ENCODE measurements around the gene TEPSIN. TPM values are rescaled to one million over a fixed set of nuclear protein-coding genes. Genes with fewer than 3 reads are reported as not detected.

Gene TEPSIN, protein sequence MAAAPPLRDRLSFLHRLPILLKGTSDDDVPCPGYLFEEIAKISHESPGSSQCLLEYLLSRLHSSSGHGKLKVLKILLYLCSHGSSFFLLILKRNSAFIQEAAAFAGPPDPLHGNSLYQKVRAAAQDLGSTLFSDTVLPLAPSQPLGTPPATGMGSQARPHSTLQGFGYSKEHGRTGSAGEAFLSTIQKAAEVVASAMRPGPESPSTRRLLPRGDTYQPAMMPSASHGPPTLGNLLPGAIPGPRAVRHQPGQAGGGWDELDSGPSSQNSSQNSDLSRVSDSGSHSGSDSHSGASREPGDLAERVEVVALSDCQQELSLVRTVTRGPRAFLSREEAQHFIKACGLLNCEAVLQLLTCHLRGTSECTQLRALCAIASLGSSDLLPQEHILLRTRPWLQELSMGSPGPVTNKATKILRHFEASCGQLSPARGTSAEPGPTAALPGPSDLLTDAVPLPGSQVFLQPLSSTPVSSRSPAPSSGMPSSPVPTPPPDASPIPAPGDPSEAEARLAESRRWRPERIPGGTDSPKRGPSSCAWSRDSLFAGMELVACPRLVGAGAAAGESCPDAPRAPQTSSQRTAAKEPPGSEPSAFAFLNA
- total RNA-seq (10 to 100 TPM; 55.4 to 83.0 TPM), polyA plus RNA-seq (ENCODE audit: insufficient read depth, low read depth, low replicate concordance) (32.0 TPM)
- long read RNA-seq, donor 1, partial matches to known transcripts = 0 of 2 reads
- long read RNA-seq, donor 1, other reads (novel, unspliced or antisense) = 0 of 2 reads
- long read RNA-seq, donor 2, partial matches to known transcripts = 0 of 2 reads
- long read RNA-seq, donor 2, other reads (novel, unspliced or antisense) = 0 of 2 reads

DNA sequence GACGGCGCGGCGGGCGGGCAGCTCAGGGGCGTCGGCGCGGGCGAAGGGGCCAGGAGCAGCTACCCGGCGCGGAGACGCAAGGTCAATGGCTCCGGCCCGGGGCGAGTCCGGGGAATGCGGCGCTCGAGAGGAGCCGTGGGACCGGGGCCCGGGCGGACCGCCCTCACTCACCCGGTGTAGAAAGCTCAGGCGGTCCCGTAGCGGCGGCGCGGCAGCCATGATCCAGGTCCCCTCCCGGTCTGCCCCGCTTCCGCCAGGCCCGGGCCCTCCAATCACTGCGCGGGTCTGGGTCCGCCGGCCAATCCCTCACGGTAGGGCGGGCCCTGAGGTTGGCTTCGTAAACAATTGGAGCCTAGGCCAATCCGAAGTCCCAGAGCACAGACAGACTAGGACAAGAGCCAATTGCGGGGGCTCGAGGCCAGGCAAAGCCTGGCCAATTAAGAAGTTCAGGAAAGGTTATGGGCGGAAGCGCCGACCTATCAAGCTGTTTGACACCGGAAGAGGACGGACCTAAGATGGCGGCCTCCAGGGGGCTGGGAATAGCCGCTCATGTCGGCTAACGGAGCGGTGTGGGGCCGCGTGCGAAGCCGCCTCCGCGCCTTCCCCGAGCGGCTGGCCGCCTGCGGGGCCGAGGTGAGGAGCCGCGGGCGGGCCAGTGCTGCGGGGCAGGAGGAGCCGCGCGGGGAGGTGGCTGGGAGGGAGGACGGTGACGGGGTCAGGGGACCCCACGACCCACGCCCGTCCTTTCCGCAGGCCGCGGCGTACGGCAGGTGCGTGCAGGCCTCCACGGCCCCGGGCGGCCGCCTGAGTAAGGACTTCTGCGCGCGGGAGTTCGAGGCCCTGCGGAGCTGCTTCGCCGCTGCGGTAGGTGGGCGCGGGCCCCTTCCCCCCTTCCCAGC is at the start of gene TEPSIN, which contains the start of gene NDUFAF8:
Gene TEPSIN, minus strand, starts transcription at position 241 of the 899 bp plus-strand sequence. Its CDS starts 22 bp downstream, at position 219.
Gene NDUFAF8, plus strand, starts transcription at position 504 of the 899 bp plus-strand sequence. Its CDS starts 46 bp downstream, at position 550.
- TF ChIP-seq, protein P1, sequence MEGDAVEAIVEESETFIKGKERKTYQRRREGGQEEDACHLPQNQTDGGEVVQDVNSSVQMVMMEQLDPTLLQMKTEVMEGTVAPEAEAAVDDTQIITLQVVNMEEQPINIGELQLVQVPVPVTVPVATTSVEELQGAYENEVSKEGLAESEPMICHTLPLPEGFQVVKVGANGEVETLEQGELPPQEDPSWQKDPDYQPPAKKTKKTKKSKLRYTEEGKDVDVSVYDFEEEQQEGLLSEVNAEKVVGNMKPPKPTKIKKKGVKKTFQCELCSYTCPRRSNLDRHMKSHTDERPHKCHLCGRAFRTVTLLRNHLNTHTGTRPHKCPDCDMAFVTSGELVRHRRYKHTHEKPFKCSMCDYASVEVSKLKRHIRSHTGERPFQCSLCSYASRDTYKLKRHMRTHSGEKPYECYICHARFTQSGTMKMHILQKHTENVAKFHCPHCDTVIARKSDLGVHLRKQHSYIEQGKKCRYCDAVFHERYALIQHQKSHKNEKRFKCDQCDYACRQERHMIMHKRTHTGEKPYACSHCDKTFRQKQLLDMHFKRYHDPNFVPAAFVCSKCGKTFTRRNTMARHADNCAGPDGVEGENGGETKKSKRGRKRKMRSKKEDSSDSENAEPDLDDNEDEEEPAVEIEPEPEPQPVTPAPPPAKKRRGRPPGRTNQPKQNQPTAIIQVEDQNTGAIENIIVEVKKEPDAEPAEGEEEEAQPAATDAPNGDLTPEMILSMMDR (IDR thresholded peaks at IDR 0.05) = no peak
- TF ChIP-seq POLR2A (IDR thresholded peaks at IDR 0.05) = no peak
- 1% methylated on average over 12 to 85 of the region's 100 CpGs for WGBS, 2 donors
- Histone ChIP-seq H3K36me3 (ENCODE audit: low read depth, missing control alignments) (no peaks in the 10 kb centered on the region), H3K4me3 (peak within 1 kb of the TSS; percentile 96 to 97), H3K27me3 (no peaks in the 10 kb centered on the region), H3K4me1 (peaks cover 23% of the 10 kb centered on the region), H3K9me3 (no peaks in the 10 kb centered on the region), H3K27ac (peak within 1 kb of the TSS; percentile 81 to 85)
- intact Hi-C loops (cut with DNase I; ENCODE audit: low total_unique reads) = no loop called here
- peak; percentile 100 for DNase-seq

DNA sequence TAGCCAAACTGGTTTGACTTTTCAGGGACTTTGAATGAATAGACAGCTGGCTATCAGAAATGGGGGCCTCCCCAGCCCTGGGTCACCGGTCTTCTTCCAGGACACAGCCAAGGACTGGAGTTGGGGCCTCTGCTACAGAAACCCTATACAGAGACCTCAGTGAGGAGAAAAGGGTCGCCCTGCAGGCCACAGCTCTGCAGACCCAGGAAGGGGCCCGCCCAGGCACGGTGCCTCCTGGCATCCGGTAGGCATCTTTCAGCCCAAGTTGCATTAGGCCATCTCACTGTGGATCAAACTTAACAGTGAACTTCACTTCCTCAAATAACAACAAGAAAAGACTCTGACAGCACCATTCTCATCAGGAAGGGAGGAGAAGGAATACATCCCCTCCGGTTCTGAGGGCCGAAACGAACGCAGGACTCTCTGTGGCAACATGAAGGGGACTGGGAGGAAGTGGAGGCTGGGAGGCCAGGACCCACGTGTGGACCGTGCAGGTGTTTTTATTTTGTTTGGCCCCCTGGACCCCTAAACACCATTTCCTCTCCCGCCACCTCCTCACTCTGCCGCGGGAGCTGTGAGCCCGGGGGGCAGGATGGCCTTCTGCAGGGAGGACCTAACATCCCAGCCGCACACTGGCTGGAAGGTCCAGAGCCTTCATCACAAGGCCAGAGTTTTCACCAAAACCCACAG is 49.0 kb upstream of the TEPSIN start:
- Histone ChIP-seq H3K4me3 (no peak overlapping the region), H3K4me1 (peaks cover 16% of the 10 kb centered on the region), H3K27me3 (no peaks in the 10 kb centered on the region), H3K36me3 (ENCODE audit: low read depth, missing control alignments) (no peaks in the 10 kb centered on the region), H3K27ac (no peak overlapping the region), H3K9me3 (no peaks in the 10 kb centered on the region)
- 91 to 92% methylated on average over 16 of the region's 16 CpGs for WGBS, 2 donors
- no peak for TF ChIP-seq POLR2A (IDR thresholded peaks at IDR 0.05)
- TF ChIP-seq, protein P1 (IDR thresholded peaks at IDR 0.05) = no peak
- no peak for DNase-seq
- intact Hi-C loops (cut with DNase I; ENCODE audit: low total_unique reads) = no loop called here

DNA sequence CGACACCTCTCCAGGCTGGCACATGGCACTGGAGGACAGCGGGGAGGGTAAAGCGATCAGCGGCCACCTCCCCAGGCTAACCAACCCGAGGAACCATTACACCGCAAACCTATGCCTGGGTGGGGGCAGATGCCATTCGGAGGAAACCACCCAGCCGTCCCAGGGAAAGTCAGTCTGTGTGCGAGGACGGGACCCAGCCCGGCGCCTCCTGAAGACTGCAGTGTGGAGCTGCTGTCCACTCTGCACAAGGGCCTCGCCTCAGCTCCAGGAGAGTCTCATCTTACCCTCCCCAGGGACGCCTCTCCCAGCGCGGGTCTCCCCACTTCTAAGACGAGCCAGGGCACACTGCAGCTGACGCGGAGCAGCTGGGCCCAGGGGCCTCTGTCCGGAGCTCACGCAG is 48.3 kb upstream of the TEPSIN start:
- Histone ChIP-seq H3K27ac (no peak overlapping the region), H3K36me3 (ENCODE audit: low read depth, missing control alignments) (no peaks in the 10 kb centered on the region), H3K27me3 (no peaks in the 10 kb centered on the region), H3K9me3 (no peaks in the 10 kb centered on the region), H3K4me3 (no peak overlapping the region), H3K4me1 (peaks cover 14% of the 10 kb centered on the region)
- intact Hi-C loops (cut with DNase I; ENCODE audit: low total_unique reads) = no loop called here
- 92 to 94% methylated on average over 15 to 21 of the region's 21 CpGs for WGBS, 2 donors
- TF ChIP-seq, protein P1 (IDR thresholded peaks at IDR 0.05) = no peak
- TF ChIP-seq POLR2A (IDR thresholded peaks at IDR 0.05) = no peak
- no peak for DNase-seq

DNA sequence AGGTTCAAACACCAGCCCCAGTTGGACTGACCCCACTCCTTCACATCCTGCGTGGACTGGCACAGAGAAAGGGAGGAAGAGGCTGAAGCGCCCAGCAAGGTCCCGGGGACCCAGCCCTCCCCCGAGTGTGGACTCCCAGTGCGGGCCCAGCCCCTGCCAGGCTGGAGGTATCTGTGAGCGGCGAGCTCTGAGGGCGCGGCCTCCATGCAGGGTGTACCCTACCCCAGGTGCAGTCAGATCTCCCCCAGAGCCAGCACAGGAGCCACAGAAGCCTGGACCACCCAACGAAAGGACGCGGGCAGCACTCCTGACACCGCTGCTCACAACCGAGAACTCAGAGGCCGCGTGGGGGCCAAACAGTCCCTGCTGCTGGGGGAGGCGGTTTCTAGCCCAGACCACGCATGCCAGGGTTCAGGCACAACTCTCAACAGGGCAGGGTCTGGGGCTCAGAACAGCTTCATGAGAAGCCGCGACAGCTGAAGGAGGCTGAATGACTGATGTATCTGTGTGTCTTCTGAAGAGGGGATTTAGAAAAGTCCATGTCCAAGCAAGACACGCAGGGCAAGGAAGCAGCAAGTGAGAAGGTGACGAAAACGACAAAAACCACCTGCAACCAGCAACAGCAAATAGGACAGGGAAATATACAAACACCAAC is 47.8 kb upstream of the TEPSIN start:
- WGBS, 2 donors = 94% methylated on average over 10 to 23 of the region's 23 CpGs
- H3K27ac ChIP-seq = peak overlapping the region in 1 of 2 donors; percentile 73
- TF ChIP-seq, protein P1 (IDR thresholded peaks at IDR 0.05) = no peak
- no peak for TF ChIP-seq POLR2A (IDR thresholded peaks at IDR 0.05)
- H3K4me3 ChIP-seq = no peak overlapping the region
- no peak for DNase-seq
- no peaks in the 10 kb centered on the region for H3K27me3 ChIP-seq
- no peaks in the 10 kb centered on the region for H3K9me3 ChIP-seq
- intact Hi-C loops (cut with DNase I; ENCODE audit: low total_unique reads) = no loop called here
- H3K4me1 ChIP-seq = peaks cover 12% of the 10 kb centered on the region
- H3K36me3 ChIP-seq (ENCODE audit: low read depth, missing control alignments) = no peaks in the 10 kb centered on the region
